Psoas muscle (tissue), 8 donors: ENCODE measurements around the gene CCNF. TPM values are rescaled to one million over a fixed set of nuclear protein-coding genes. Genes with fewer than 3 reads are reported as not detected.

ENCODE experiments used
- ATAC-seq, 4 donors: fragments of 200-7000 bp; cut with Tn5 transposase; one replicate each; pipeline ENCODE4 v1.9.1; 2020; ENCODE audit warnings: moderate library complexity in 3 of 4, mild to moderate bottlenecking in 2 of 4
- DNase-seq, 2 donors: peaks; one replicate each; pipeline ENCODE4 v3.0.0-alpha.2; 2020
- H3K27ac ChIP-seq: fragments of 200-600 bp; one replicate; pipeline ENCODE4 v1.8.0; 2022
- H3K27me3 ChIP-seq, 3 donors: fragments of 200-600 bp in 1 of 3; one replicate each; pipeline versions ENCODE4 v1.6.1 to v1.8.0; 2013 to 2022; ENCODE audit warnings: low read length in 2 of 3, mild to moderate bottlenecking in 2 of 3, moderate library complexity in 1 of 3; ENCODE audit not compliant: insufficient read depth in 3 of 3
- H3K36me3 ChIP-seq, 2 donors: fragments of 200-600 bp in 1 of 2; one replicate each; pipeline versions ENCODE4 v1.6.1 to v1.8.0; 2013 to 2022; ENCODE audit warnings: low read depth in 1 of 2, mild to moderate bottlenecking in 1 of 2, moderate library complexity in 1 of 2; ENCODE audit not compliant: insufficient read depth in 1 of 2
- H3K4me1 ChIP-seq: fragments of 200-600 bp; one replicate; pipeline ENCODE4 v1.8.0; 2022
- H3K4me3 ChIP-seq: fragments of 200-600 bp; one replicate; pipeline ENCODE4 v1.8.0; 2022; ENCODE audit warnings: mild to moderate bottlenecking
- H3K9me3 ChIP-seq: fragments of 200-600 bp; one replicate; pipeline ENCODE4 v1.8.0; 2022
- WGBS, 3 donors: extraction: QIAGEN DNeasy Blood & Tissue Kit; methylation state at CpG; one replicate each; pipeline versions ENCODE4 v1.1.6 to v1.1.7; 2013; 5-methylcytosine and 5-hydroxymethylcytosine counted together
- intact Hi-C, 2 donors: fragments of 100-400 bp; cut with DNase I; formaldehyde crosslinking; loops; one replicate each; pipeline versions ENCODE4 v1.11.0 to v1.14.2; 2022
- polyA plus RNA-seq, 3 donors: library from polyadenylated mRNA; stranded (reverse); fragments of 200-250 nt; gene quantifications; one replicate each; pipeline ENCODE4 v1.2.3, GENCODE V29; 2013
- total RNA-seq, 4 donors: library from RNA; stranded (reverse); fragmentation: NEBNext Ultra II Directional in 2 of 4; extraction: Animal tissue kit (Norgen Biotek cat#: 25700) in 2 of 4; gene quantifications; one replicate each; pipeline versions ENCODE4 v1.2.1 to v1.2.4, GENCODE V29; 2021 to 2023
- TF ChIP-seq, protein P1 (sequence below): fragments of 200-600 bp; IDR thresholded peaks from one replicate; pipeline ENCODE4 v1.8.0; 2022; ENCODE audit warnings: antibody characterized with exemption
- donor health status: healthy with polysubstance abuse.
- donor health status: DM: no; HTN: no; CAD: no; lungs with moderate emphysema.
- donor health status: Bipolar disorder and iron deficiency.
- donor health status: healthy.
- donor health status: DM: yes; HTN: yes; CAD: no.
- donor health status: DM: no; HTN: no; CAD: no.
- donor health status: DM: no; HTN: no; CAD: no.
- donor health status: DM: yes; HTN: yes; CAD: no.

The CCNF gene
- total and polyA plus RNA-seq, 7 donors: 1.1 to 2.3 (median 1.7) TPM

DNA sequence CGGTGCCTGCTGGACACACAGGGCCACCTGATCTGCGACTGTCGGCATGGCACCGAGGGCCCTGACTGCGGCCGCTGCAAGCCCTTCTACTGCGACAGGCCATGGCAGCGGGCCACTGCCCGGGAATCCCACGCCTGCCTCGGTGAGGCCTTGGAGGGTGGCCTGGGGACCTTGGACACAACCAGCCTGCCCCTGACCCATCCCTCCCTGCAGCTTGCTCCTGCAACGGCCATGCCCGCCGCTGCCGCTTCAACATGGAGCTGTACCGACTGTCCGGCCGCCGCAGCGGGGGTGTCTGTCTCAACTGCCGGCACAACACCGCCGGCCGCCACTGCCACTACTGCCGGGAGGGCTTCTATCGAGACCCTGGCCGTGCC lies 43.2 kb downstream of the CCNF start:
- TF ChIP-seq, protein P1, sequence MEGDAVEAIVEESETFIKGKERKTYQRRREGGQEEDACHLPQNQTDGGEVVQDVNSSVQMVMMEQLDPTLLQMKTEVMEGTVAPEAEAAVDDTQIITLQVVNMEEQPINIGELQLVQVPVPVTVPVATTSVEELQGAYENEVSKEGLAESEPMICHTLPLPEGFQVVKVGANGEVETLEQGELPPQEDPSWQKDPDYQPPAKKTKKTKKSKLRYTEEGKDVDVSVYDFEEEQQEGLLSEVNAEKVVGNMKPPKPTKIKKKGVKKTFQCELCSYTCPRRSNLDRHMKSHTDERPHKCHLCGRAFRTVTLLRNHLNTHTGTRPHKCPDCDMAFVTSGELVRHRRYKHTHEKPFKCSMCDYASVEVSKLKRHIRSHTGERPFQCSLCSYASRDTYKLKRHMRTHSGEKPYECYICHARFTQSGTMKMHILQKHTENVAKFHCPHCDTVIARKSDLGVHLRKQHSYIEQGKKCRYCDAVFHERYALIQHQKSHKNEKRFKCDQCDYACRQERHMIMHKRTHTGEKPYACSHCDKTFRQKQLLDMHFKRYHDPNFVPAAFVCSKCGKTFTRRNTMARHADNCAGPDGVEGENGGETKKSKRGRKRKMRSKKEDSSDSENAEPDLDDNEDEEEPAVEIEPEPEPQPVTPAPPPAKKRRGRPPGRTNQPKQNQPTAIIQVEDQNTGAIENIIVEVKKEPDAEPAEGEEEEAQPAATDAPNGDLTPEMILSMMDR: no peak
- H3K9me3 ChIP-seq: no peaks in the 10 kb centered on the region
- intact Hi-C loops: no loop called here
- peaks cover 36% of the 10 kb centered on the region for H3K4me1 ChIP-seq
- H3K4me3 ChIP-seq: no peak overlapping the region
- peaks cover 0 to 42% (median 3%) of the 10 kb centered on the region in 3 donors for H3K27me3 ChIP-seq
- ATAC-seq (no peak), DNase-seq (no peak)
- WGBS, 3 donors: 91 to 93% (median 92%) methylated on average over 24 to 27 of the region's 27 CpGs
- H3K36me3 ChIP-seq: no peaks in the 10 kb centered on the region
- no peak overlapping the region for H3K27ac ChIP-seq

DNA sequence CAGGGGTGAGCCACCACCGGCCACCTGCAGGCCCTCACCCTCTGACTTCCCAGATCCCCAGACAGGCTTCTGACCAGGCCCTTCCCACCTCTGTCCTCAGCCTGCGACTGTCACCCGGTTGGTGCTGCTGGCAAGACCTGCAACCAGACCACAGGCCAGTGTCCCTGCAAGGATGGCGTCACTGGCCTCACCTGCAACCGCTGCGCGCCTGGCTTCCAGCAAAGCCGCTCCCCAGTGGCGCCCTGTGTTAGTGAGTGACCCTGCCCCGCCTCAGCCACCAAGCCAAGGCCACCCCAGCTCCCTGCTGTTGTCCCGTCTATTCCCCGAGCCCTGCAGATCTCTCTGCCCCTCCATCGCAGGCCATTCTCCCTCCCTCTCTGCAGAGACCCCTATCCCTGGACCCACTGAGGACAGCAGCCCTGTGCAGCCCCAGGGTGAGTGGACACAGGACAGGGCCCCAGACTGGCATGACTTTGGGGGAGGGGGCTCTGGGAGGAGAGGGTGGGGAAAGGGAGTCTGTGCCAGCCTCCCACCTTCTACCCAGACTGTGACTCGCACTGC lies 43.7 kb downstream of the CCNF start:
- DNase-seq (no peak), ATAC-seq (no peak)
- TF ChIP-seq, protein P1: no peak
- no peak overlapping the region for H3K27ac ChIP-seq
- H3K4me3 ChIP-seq: no peak overlapping the region
- peaks cover 34% of the 10 kb centered on the region for H3K4me1 ChIP-seq
- peaks cover 0 to 41% (median 1%) of the 10 kb centered on the region in 3 donors for H3K27me3 ChIP-seq
- 89 to 93% (median 93%) methylated on average over 14 of the region's 14 CpGs for WGBS, 3 donors
- intact Hi-C loops: no loop called here
- H3K36me3 ChIP-seq: no peaks in the 10 kb centered on the region
- H3K9me3 ChIP-seq: no peaks in the 10 kb centered on the region

DNA sequence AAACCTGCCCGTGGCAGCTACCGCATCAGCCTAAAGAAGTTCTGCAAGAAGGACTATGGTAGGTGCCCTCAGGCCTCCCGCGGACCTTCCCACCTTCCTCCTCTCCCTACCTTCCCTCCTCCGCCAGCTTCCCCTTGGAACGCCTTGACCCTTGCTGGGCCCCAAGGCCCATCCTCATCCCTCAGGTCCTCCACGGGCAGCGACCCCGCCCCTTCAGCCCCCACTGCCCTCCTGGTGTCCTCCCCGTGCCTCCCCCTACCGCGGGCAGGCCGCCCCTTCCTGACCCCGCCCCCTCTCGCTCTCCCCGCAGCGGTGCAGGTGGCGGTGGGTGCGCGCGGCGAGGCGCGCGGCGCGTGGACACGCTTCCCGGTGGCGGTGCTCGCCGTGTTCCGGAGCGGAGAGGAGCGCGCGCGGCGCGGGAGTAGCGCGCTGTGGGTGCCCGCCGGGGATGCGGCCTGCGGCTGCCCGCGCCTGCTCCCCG lies 44.2 kb downstream of the CCNF start:
- intact Hi-C loops: no loop called here
- ATAC-seq (no peak), DNase-seq (no peak)
- Histone ChIP-seq H3K9me3 (no peaks in the 10 kb centered on the region), H3K27ac (no peak overlapping the region), H3K27me3 (peaks cover 0 to 36% (median 0%) of the 10 kb centered on the region in 3 donors), H3K36me3 (no peaks in the 10 kb centered on the region), H3K4me1 (peaks cover 29% of the 10 kb centered on the region), H3K4me3 (peak overlapping the region; percentile 92)
- WGBS, 3 donors: 7 to 16% (median 13%) methylated on average over 21 to 49 of the region's 49 CpGs
- TF ChIP-seq, protein P1: no peak

DNA sequence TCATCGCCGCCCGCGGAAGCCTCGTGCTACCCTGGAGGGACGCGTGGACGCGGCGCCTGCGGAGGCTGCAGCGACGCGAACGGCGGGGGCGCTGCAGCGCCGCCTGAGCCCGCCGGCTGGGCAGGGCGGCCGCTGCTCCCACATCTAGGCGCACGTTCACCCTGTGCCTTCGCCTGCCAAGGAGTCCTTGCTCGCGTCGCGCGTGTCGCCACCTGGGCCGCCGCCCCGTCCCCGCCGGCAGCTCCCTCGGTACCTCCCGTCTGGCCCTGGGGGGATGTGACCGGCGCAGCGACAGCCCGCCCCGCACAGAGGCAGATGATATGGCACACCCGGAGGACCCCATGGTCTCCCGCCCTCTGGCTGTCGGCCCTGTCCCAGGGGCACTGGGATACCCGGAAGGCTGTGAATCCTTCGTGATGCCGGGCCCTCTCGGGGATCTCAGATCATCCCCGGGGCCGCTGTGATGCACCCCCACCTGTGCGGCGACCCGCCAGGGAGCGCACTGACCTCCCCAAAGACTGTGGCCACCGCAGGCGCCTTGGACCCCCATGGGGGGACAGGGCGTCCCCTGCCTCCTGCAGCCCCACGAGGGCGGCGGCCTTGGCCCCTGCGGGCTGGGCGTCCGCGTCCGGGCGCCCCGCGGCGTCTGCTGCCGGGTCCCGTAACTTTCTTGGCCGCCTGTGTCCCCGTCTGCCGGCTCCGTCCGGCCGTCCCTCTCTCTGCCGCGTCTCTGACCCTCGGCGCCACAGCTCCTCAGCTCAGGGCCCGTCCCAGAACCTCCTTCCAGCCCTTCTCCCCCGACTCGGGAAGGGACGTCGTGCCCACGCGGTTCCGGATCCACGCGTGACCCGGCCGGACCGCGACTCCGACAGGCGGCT lies 45.0 kb downstream of the CCNF start:
- peak overlapping the region; percentile 95 for H3K27ac ChIP-seq
- TF ChIP-seq, protein P1: peak; percentile 47
- intact Hi-C loops: no loop called here
- H3K9me3 ChIP-seq: no peaks in the 10 kb centered on the region
- H3K4me1 ChIP-seq: peaks cover 24% of the 10 kb centered on the region
- 0% methylated on average over 51 to 100 of the region's 100 CpGs for WGBS, 3 donors
- H3K27me3 ChIP-seq: peaks cover 0 to 36% (median 0%) of the 10 kb centered on the region in 3 donors
- peak; percentile 63 to 74 for DNase-seq
- no peaks in the 10 kb centered on the region for H3K36me3 ChIP-seq
- H3K4me3 ChIP-seq: peak overlapping the region; percentile 92
- ATAC-seq: peak; percentile 63 to 77 (median 68)
